WTC11 (cell line): ENCODE results near the gene GIGYF2. TPM values are rescaled to one million over a fixed set of nuclear protein-coding genes. Genes with fewer than 3 reads are reported as not detected.

ENCODE experiments used
- ATAC-seq: fragments of 200-7000 bp; cut with Tn5 transposase; 2 replicates; pipeline ENCODE4 v1.10.0; 2021; ENCODE audit warnings: mild to moderate bottlenecking, moderate library complexity
- CTCF ChIA-PET: fragments of 300-600 bp; sonication (Branson Sonifier 250); formaldehyde crosslinking; loops from one replicate; lab custom pipeline; 2021; ENCODE audit warnings: antibody characterized with exemption; lab: Charles Lee
- POLR2A ChIA-PET: fragments of 350-600 bp; sonication (Branson Sonifier 250); formaldehyde crosslinking; loops from one replicate; lab custom pipeline; 2021; ENCODE audit warnings: antibody characterized with exemption; lab: Charles Lee
- DNase-seq: peaks from one replicate; pipeline ENCODE4 v3.0.0; 2021; ENCODE audit warnings: low spot score
- H3K27ac Mint-ChIP-seq: 2 replicates; pipeline ENCODE4 v1.8.0; 2021; ENCODE audit warnings: mixed read lengths
- H3K27me3 Mint-ChIP-seq: 2 replicates; pipeline ENCODE4 v1.8.0; 2021; ENCODE audit warnings: low read depth, mild to moderate bottlenecking, moderate library complexity, mixed read lengths
- H3K36me3 Mint-ChIP-seq: 2 replicates; pipeline ENCODE4 v1.8.0; 2021; ENCODE audit warnings: mixed read lengths
- H3K4me1 Mint-ChIP-seq: 2 replicates; pipeline ENCODE4 v1.8.0; 2022; ENCODE audit warnings: mixed read lengths
- H3K4me3 Mint-ChIP-seq: 2 replicates; pipeline ENCODE4 v1.8.0; 2021; ENCODE audit warnings: mild to moderate bottlenecking, moderate library complexity, mixed read lengths
- H3K9me3 Mint-ChIP-seq: 2 replicates; pipeline ENCODE4 v1.8.0; 2021; ENCODE audit warnings: mixed read lengths
- ARID4B ChIP-seq: sonication (generic); formaldehyde crosslinking; IDR thresholded peaks from 2 replicates; pipeline ENCODE4 v1.8.0; 2023; ENCODE audit warnings: missing genetic modification reagents, mild to moderate bottlenecking, borderline replicate concordance
- ATF2 ChIP-seq: sonication (generic); formaldehyde crosslinking; IDR thresholded peaks from 2 replicates; pipeline ENCODE4 v1.8.1; 2022; ENCODE audit warnings: low read depth, missing genetic modification reagents, borderline replicate concordance
- CTCF ChIP-seq: fragments of 200-600 bp; IDR thresholded peaks from 2 replicates; pipeline ENCODE4 v1.8.0; 2022; ENCODE audit warnings: antibody characterized with exemption
- ELF4 ChIP-seq: sonication (generic); formaldehyde crosslinking; IDR thresholded peaks from 2 replicates; pipeline ENCODE4 v1.8.1; 2022; ENCODE audit warnings: low read depth, mild to moderate bottlenecking, moderate library complexity, missing genetic modification reagents
- ERG ChIP-seq: fragments of 250-450 bp; sonication (Bioruptor Pico); IDR thresholded peaks from 2 replicates; pipeline ENCODE4 v1.8.0; 2021; ENCODE audit warnings: mild to moderate bottlenecking
- GABPB1 ChIP-seq: sonication (generic); formaldehyde crosslinking; IDR thresholded peaks from 2 replicates; pipeline ENCODE4 v1.8.1; 2023; ENCODE audit warnings: mild to moderate bottlenecking, missing genetic modification reagents
- HMGA2 ChIP-seq: fragments of 250-450 bp; sonication (Bioruptor Pico); IDR thresholded peaks from 2 replicates; pipeline ENCODE4 v1.4.0; 2021; ENCODE audit warnings: mild to moderate bottlenecking, moderate library complexity
- MXD4 ChIP-seq: fragments of 250-450 bp; sonication (Bioruptor Pico); IDR thresholded peaks from 2 replicates; pipeline ENCODE4 v1.8.0; 2021; ENCODE audit warnings: mild to moderate bottlenecking, moderate library complexity, borderline replicate concordance
- NR1H2 ChIP-seq: sonication (generic); formaldehyde crosslinking; IDR thresholded peaks from 2 replicates; pipeline ENCODE4 v1.9.0; 2021; ENCODE audit warnings: mild to moderate bottlenecking, moderate library complexity, missing genetic modification reagents
- RORB ChIP-seq: fragments of 250-450 bp; sonication (Bioruptor Pico); IDR thresholded peaks from 2 replicates; pipeline ENCODE4 v1.9.0; 2021; ENCODE audit warnings: mild to moderate bottlenecking
- SOX15 ChIP-seq: fragments of 250-450 bp; sonication (Bioruptor Pico); IDR thresholded peaks from 2 replicates; pipeline ENCODE4 v1.9.0; 2021; ENCODE audit warnings: mild to moderate bottlenecking
- STAT6 ChIP-seq: sonication (generic); formaldehyde crosslinking; conservative IDR thresholded peaks from 2 replicates; pipeline ENCODE4 v1.8.1; 2023; ENCODE audit warnings: mild to moderate bottlenecking, low read depth, missing genetic modification reagents, moderate library complexity
- TCF7 ChIP-seq: sonication (generic); formaldehyde crosslinking; IDR thresholded peaks from 2 replicates; pipeline ENCODE4 v1.8.0; 2022; ENCODE audit warnings: mild to moderate bottlenecking, low read depth, missing genetic modification reagents, moderate library complexity
- TEAD4 ChIP-seq: sonication (generic); formaldehyde crosslinking; IDR thresholded peaks from 2 replicates; pipeline ENCODE4 v1.8.0; 2022; ENCODE audit warnings: mild to moderate bottlenecking, missing genetic modification reagents
- USF2 ChIP-seq: sonication (generic); formaldehyde crosslinking; IDR thresholded peaks from 2 replicates; pipeline ENCODE4 v1.8.1; 2023; ENCODE audit warnings: mild to moderate bottlenecking, missing genetic modification reagents, moderate library complexity
- ZBTB43 ChIP-seq: sonication (generic); formaldehyde crosslinking; IDR thresholded peaks from 2 replicates; pipeline ENCODE4 v1.8.1; 2023; ENCODE audit warnings: mild to moderate bottlenecking, missing genetic modification reagents
- ZNF532 ChIP-seq: fragments of 250-450 bp; sonication (Bioruptor Pico); IDR thresholded peaks from 2 replicates; pipeline ENCODE4 v1.9.0; 2021; ENCODE audit warnings: mild to moderate bottlenecking, borderline replicate concordance
- total RNA-seq: library from RNA; stranded (reverse); gene quantifications from 3 replicates; pipeline ENCODE4 v1.2.3, GENCODE V29; 2021

Gene GIGYF2
- total RNA-seq, 1 experiment from 2014 or later: 53.1 TPM

GRCh38 chr2:232843834-232844233 is 146.7 kb downstream of the GIGYF2 start (continued):
- no peak for TF ChIP-seq GABPB1 (CRISPR knock-in tag)

- H3K4me1 Mint-ChIP-seq: no peaks in the 10 kb centered on the region
- no peaks in the 10 kb centered on the region for H3K27me3 Mint-ChIP-seq
- ChIA-PET POLR2A (no interaction called here), CTCF (no interaction called here)
- ATAC-seq (no peak), DNase-seq (no peak)
- no peak overlapping the region for H3K27ac Mint-ChIP-seq
- H3K9me3 Mint-ChIP-seq: no peaks in the 10 kb centered on the region
- H3K4me3 Mint-ChIP-seq: no peak overlapping the region
- H3K36me3 Mint-ChIP-seq: peaks cover 64% of the 10 kb centered on the region
- TF ChIP-seq RORB (CRISPR knock-in tag) (no peak), ERG (CRISPR knock-in tag) (no peak), SOX15 (CRISPR knock-in tag) (no peak), MXD4 (CRISPR knock-in tag) (no peak), ZBTB43 (no peak), STAT6 (CRISPR knock-in tag) (no peak), USF2 (CRISPR knock-in tag) (no peak), NR1H2 (CRISPR knock-in tag) (no peak), TEAD4 (CRISPR knock-in tag) (no peak), TCF7 (CRISPR knock-in tag) (no peak), HMGA2 (CRISPR knock-in tag) (no peak), ZNF532 (CRISPR knock-in tag) (no peak), CTCF (no peak), ATF2 (CRISPR knock-in tag) (no peak), ELF4 (CRISPR knock-in tag) (no peak), ARID4B (CRISPR knock-in tag) (no peak)
These were observed 148.9 kb downstream of the GIGYF2 start for GRCh38 chr2:232846055-232846454.
